ENCODE data around the gene KLRC2.
"Not testable (repeated sequence)": the region's sequence is repeated elsewhere in the genome, so short reads cannot be mapped to it uniquely, and the experiment has no call there.

KLRC2 gene

GRCh38 chr12:10435816-10436215 lies at the start of gene KLRC2:
KLRC2 (minus strand) TSS chr12:10436010; CDS start chr12:10435986, 24 bp downstream.
- H3K36me3 ChIP-seq (ENCODE audit: control insufficient read depth in 1 of 2, insufficient read depth in 2 of 2, low read length in 2 of 2); H3K27me3 ChIP-seq (ENCODE audit: low read depth, low read length); H3K27ac ChIP-seq (ENCODE audit: low read length); H3K4me1 ChIP-seq (ENCODE audit: control insufficient read depth in 1 of 2, insufficient read depth in 2 of 2, low read length in 2 of 2); H3K9me3 ChIP-seq (ENCODE audit: control insufficient read depth in 1 of 2, low read length in 2 of 2); H3K4me3 ChIP-seq (ENCODE audit: low read depth in 1 of 2, low read length in 2 of 2): not testable (repeated sequence)

DNA sequence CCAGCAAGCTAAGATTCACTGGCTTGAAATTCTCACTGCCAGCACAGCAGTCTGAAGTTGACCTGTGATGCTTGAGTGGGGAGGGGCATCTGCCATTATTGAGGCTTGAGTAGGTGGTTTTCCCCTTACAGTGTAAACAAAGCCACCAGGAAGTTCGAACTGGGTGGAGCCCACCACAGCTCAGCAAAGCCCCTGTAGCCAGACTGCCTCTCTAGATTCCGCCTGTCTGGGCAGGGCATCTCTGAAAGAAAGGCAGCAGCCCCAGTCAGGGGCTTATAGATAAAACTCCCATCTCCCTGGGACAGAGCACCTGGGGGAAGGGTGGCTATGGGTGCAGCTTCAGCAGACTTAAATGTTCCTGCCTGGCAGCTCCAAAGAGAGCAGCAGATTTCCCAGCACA lies 46.1 kb upstream of the KLRC2 start:
- not testable (repeated sequence) for H3K9me3 ChIP-seq (ENCODE audit: control insufficient read depth in 1 of 2, low read length in 2 of 2); H3K4me1 ChIP-seq (ENCODE audit: control insufficient read depth in 1 of 2, insufficient read depth in 2 of 2, low read length in 2 of 2); H3K36me3 ChIP-seq (ENCODE audit: control insufficient read depth in 1 of 2, insufficient read depth in 2 of 2, low read length in 2 of 2); H3K27ac ChIP-seq (ENCODE audit: low read length); H3K27me3 ChIP-seq (ENCODE audit: low read depth, low read length); H3K4me3 ChIP-seq (ENCODE audit: low read depth in 1 of 2, low read length in 2 of 2)

DNA sequence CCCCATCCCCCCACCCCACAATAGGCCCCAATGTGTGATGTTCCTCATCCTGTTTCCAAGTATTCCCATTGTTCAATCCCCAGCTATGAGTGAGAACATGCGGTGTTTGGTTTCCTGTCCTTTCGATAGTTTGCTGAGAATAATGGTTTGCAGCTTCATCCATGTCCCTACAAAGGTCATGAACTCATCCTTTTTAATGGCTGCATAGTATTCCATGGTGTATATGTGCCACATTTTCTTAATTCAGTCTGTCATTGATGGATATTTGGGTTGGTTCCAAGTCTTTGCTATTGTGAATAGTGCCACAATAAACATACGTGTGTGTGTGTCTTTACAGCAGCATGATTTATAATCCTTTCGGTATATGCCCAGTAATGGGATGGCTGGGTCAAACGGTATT lies 37.0 kb upstream of the KLRC2 start:
- not testable (repeated sequence) for H3K9me3 ChIP-seq (ENCODE audit: control insufficient read depth in 1 of 2, low read length in 2 of 2); H3K4me1 ChIP-seq (ENCODE audit: control insufficient read depth in 1 of 2, insufficient read depth in 2 of 2, low read length in 2 of 2); H3K27ac ChIP-seq (ENCODE audit: low read length); H3K4me3 ChIP-seq (ENCODE audit: low read depth in 1 of 2, low read length in 2 of 2); H3K27me3 ChIP-seq (ENCODE audit: low read depth, low read length); H3K36me3 ChIP-seq (ENCODE audit: control insufficient read depth in 1 of 2, insufficient read depth in 2 of 2, low read length in 2 of 2)

DNA sequence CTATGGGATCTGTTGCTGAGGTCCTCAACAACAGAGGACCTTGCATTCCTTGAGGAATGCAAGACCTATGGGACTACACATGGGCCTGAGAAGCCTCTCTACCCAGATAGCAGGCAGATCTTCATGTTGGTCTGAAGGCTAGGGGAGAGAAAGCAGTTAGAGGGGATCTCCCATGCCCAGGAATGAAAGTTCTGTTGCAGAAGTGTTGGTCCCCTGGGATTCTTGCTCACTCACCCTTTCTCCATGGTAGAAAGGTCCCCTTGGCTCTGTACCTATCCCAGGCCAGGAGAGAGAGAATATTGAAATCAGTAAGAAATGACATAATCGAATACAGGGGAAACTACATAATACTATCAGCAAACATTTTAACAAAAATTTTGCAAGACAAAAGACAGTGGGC lies 33.9 kb upstream of the KLRC2 start:
- H3K4me1 ChIP-seq (ENCODE audit: control insufficient read depth in 1 of 2, insufficient read depth in 2 of 2, low read length in 2 of 2): no peaks in the 10 kb centered on the region
- H3K27ac ChIP-seq (ENCODE audit: low read length): no peak overlapping the region
- no peaks in the 10 kb centered on the region for H3K36me3 ChIP-seq (ENCODE audit: control insufficient read depth in 1 of 2, insufficient read depth in 2 of 2, low read length in 2 of 2)
- H3K9me3 ChIP-seq (ENCODE audit: control insufficient read depth in 1 of 2, low read length in 2 of 2): no peaks in the 10 kb centered on the region
- no peak overlapping the region for H3K4me3 ChIP-seq (ENCODE audit: low read depth in 1 of 2, low read length in 2 of 2)
- H3K27me3 ChIP-seq (ENCODE audit: low read depth, low read length): no peaks in the 10 kb centered on the region

DNA sequence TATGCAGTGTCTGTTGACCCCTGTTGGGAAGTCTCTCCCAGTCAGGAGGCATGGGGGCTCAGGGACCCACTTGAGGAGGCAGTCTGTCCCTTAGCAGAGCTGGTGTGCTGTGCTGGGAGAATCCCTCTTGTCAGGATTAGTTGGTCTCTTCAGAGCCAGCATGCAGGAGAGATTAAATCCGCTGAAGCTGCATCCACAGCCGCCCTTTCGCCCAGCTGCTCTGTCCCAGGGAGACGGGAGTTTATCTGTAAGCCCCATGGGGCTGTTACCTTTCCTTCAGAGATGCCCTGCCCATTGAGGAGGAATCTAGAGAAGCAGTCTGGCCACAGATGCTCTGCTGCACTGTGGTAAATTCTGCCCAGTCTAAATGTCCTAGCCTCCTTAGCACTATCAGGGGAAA lies 30.5 kb upstream of the KLRC2 start:
- Histone ChIP-seq H3K27ac (ENCODE audit: low read length) (no peak overlapping the region), H3K27me3 (ENCODE audit: low read depth, low read length) (no peaks in the 10 kb centered on the region), H3K36me3 (ENCODE audit: control insufficient read depth in 1 of 2, insufficient read depth in 2 of 2, low read length in 2 of 2) (no peaks in the 10 kb centered on the region), H3K4me1 (ENCODE audit: control insufficient read depth in 1 of 2, insufficient read depth in 2 of 2, low read length in 2 of 2) (no peaks in the 10 kb centered on the region), H3K4me3 (ENCODE audit: low read depth in 1 of 2, low read length in 2 of 2) (no peak overlapping the region), H3K9me3 (ENCODE audit: control insufficient read depth in 1 of 2, low read length in 2 of 2) (no peaks in the 10 kb centered on the region)

DNA sequence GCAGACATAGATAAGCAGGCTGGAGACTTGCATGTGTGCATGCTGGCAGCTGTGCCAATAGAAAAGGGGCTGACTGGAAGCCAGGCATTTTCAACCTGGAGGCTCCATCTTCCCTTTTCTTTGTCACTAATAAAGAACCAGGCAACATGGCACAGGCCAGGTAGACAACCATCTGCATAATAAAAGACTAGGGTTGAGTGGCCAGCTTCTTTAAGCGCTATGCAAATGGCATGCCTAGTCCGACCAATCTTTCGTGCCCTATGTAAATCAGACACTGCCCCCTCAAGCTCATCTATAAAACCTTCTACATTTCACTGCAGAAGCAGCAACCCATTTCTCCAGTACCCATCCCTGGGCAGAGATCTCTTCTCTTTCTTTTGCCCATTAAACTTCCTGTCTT lies 21.9 kb upstream of the KLRC2 start:
- Histone ChIP-seq H3K9me3 (ENCODE audit: control insufficient read depth in 1 of 2, low read length in 2 of 2) (peaks cover 6 to 17% of the 10 kb centered on the region in 2 donors), H3K4me1 (ENCODE audit: control insufficient read depth in 1 of 2, insufficient read depth in 2 of 2, low read length in 2 of 2) (no peaks in the 10 kb centered on the region)

DNA sequence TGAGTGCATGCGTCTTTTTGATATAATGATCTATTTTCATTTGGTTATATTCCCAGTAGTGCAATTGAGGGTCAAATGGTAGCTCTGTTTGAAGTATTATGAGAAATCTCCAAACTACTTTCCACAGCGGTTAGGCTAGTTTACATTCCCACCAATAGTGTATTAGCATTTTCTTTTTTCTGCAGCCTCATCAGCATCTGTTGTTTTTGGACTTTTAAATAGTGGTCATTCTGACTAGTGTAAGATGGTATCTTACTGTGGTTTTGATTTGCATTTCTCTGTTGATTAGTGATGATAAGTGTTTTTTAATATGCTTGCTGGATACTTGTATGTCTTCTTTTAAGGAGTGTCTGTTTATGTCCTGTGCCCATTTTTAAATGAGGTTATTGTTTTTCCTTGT lies 21.0 kb upstream of the KLRC2 start:
- no peaks in the 10 kb centered on the region for H3K27me3 ChIP-seq (ENCODE audit: low read depth, low read length)
- no peaks in the 10 kb centered on the region for H3K4me1 ChIP-seq (ENCODE audit: control insufficient read depth in 1 of 2, insufficient read depth in 2 of 2, low read length in 2 of 2)
- no peak overlapping the region for H3K4me3 ChIP-seq (ENCODE audit: low read depth in 1 of 2, low read length in 2 of 2)
- no peak overlapping the region for H3K27ac ChIP-seq (ENCODE audit: low read length)
- H3K36me3 ChIP-seq (ENCODE audit: control insufficient read depth in 1 of 2, insufficient read depth in 2 of 2, low read length in 2 of 2): no peaks in the 10 kb centered on the region
- peaks cover 6 to 17% of the 10 kb centered on the region in 2 donors for H3K9me3 ChIP-seq (ENCODE audit: control insufficient read depth in 1 of 2, low read length in 2 of 2)

More for the DNA sequence above, 21.9 kb upstream of the KLRC2 start:
- Histone ChIP-seq H3K27me3 (ENCODE audit: low read depth, low read length) (no peaks in the 10 kb centered on the region), H3K4me3 (ENCODE audit: low read depth in 1 of 2, low read length in 2 of 2) (no peak overlapping the region), H3K27ac (ENCODE audit: low read length) (no peak overlapping the region), H3K36me3 (ENCODE audit: control insufficient read depth in 1 of 2, insufficient read depth in 2 of 2, low read length in 2 of 2) (no peaks in the 10 kb centered on the region)

- Histone ChIP-seq H3K36me3 (ENCODE audit: control insufficient read depth in 1 of 2, insufficient read depth in 2 of 2, low read length in 2 of 2) (no peaks in the 10 kb centered on the region), H3K9me3 (ENCODE audit: control insufficient read depth in 1 of 2, low read length in 2 of 2) (peaks cover 6 to 17% of the 10 kb centered on the region in 2 donors), H3K4me1 (ENCODE audit: control insufficient read depth in 1 of 2, insufficient read depth in 2 of 2, low read length in 2 of 2) (no peaks in the 10 kb centered on the region), H3K27me3 (ENCODE audit: low read depth, low read length) (no peaks in the 10 kb centered on the region), H3K27ac (ENCODE audit: low read length) (no peak overlapping the region), H3K4me3 (ENCODE audit: low read depth in 1 of 2, low read length in 2 of 2) (peak overlapping the region in 1 of 2 donors; percentile 32)
Observed at GRCh38 chr12:10455766-10456165, 20.0 kb upstream of the KLRC2 start.

GRCh38 chr12:10454531-10454930 lies 18.7 kb upstream of the KLRC2 start:
- Histone ChIP-seq H3K36me3 (ENCODE audit: control insufficient read depth in 1 of 2, insufficient read depth in 2 of 2, low read length in 2 of 2) (no peaks in the 10 kb centered on the region), H3K4me1 (ENCODE audit: control insufficient read depth in 1 of 2, insufficient read depth in 2 of 2, low read length in 2 of 2) (no peaks in the 10 kb centered on the region), H3K9me3 (ENCODE audit: control insufficient read depth in 1 of 2, low read length in 2 of 2) (peaks cover 6 to 17% of the 10 kb centered on the region in 2 donors), H3K4me3 (ENCODE audit: low read depth in 1 of 2, low read length in 2 of 2) (peak overlapping the region in 1 of 2 donors; percentile 7), H3K27me3 (ENCODE audit: low read depth, low read length) (no peaks in the 10 kb centered on the region), H3K27ac (ENCODE audit: low read length) (no peak overlapping the region)

GRCh38 chr12:10453156-10453555 lies 17.3 kb upstream of the KLRC2 start, which contains the start of gene KLRC1:
KLRC1 (minus strand) TSS chr12:10453377; CDS start chr12:10451156, 2,221 bp downstream.
- Histone ChIP-seq H3K27ac (ENCODE audit: low read length) (no peak within 1 kb of the TSS), H3K4me3 (ENCODE audit: low read depth in 1 of 2, low read length in 2 of 2) (no peak within 1 kb of the TSS), H3K9me3 (ENCODE audit: control insufficient read depth in 1 of 2, low read length in 2 of 2) (peaks cover 6 to 17% of the 10 kb centered on the region in 2 donors), H3K36me3 (ENCODE audit: control insufficient read depth in 1 of 2, insufficient read depth in 2 of 2, low read length in 2 of 2) (no peaks in the 10 kb centered on the region), H3K27me3 (ENCODE audit: low read depth, low read length) (no peaks in the 10 kb centered on the region), H3K4me1 (ENCODE audit: control insufficient read depth in 1 of 2, insufficient read depth in 2 of 2, low read length in 2 of 2) (no peaks in the 10 kb centered on the region)

- Histone ChIP-seq H3K4me3 (ENCODE audit: low read depth in 1 of 2, low read length in 2 of 2) (no peak overlapping the region), H3K36me3 (ENCODE audit: control insufficient read depth in 1 of 2, insufficient read depth in 2 of 2, low read length in 2 of 2) (no peaks in the 10 kb centered on the region), H3K4me1 (ENCODE audit: control insufficient read depth in 1 of 2, insufficient read depth in 2 of 2, low read length in 2 of 2) (no peaks in the 10 kb centered on the region), H3K27me3 (ENCODE audit: low read depth, low read length) (no peaks in the 10 kb centered on the region), H3K27ac (ENCODE audit: low read length) (no peak overlapping the region), H3K9me3 (ENCODE audit: control insufficient read depth in 1 of 2, low read length in 2 of 2) (no peaks in the 10 kb centered on the region)
Observed at GRCh38 chr12:10448236-10448635, 12.4 kb upstream of the KLRC2 start.

- not testable (repeated sequence) for H3K9me3 ChIP-seq (ENCODE audit: control insufficient read depth in 1 of 2, low read length in 2 of 2); H3K4me1 ChIP-seq (ENCODE audit: control insufficient read depth in 1 of 2, insufficient read depth in 2 of 2, low read length in 2 of 2); H3K36me3 ChIP-seq (ENCODE audit: control insufficient read depth in 1 of 2, insufficient read depth in 2 of 2, low read length in 2 of 2); H3K4me3 ChIP-seq (ENCODE audit: low read depth in 1 of 2, low read length in 2 of 2); H3K27ac ChIP-seq (ENCODE audit: low read length); H3K27me3 ChIP-seq (ENCODE audit: low read depth, low read length)
Observed at GRCh38 chr12:10446052-10446451, 10.2 kb upstream of the KLRC2 start.

All from muscle layer of duodenum (tissue), 2 donors.